K562 (cell line): ENCODE data around the gene DTNBP1. TPM values are rescaled to one million over a fixed set of nuclear protein-coding genes. Genes with fewer than 3 reads are reported as not detected.
A peak's percentile ranks its signal among the peaks of the same experiment; 100 is the strongest.

Experiments used
- BACH1 ChIP-seq: fragments of 200-800 bp; sonication (Bioruptor generic); IDR thresholded peaks from 2 replicates; pipeline ENCODE4 v1.6.1; 2016; ENCODE audit warnings: missing genetic modification characterization, missing compliant biosample characterization
- BRD9 ChIP-seq: fragments of 450-650 bp; IDR thresholded peaks from 2 replicates; pipeline ENCODE4 v1.6.1; 2018; ENCODE audit warnings: low read depth; ENCODE audit not compliant: partially characterized antibody
- CAMTA2 ChIP-seq: fragments of 250-450 bp; sonication (Bioruptor Pico); conservative IDR thresholded peaks from 2 replicates; pipeline ENCODE4 v1.5.1; 2022
- ELF1 ChIP-seq: fragments of 200-800 bp; sonication (Bioruptor generic); IDR thresholded peaks from 2 replicates; pipeline ENCODE4 v1.6.1; 2016; ENCODE audit warnings: missing genetic modification characterization, missing compliant biosample characterization
- ELF4 ChIP-seq: fragments of 450-650 bp; formaldehyde crosslinking; IDR thresholded peaks from 2 replicates; pipeline ENCODE4 v1.4.0; 2022; ENCODE audit warnings: missing genetic modification characterization
- ERF ChIP-seq: fragments of 450-650 bp; formaldehyde crosslinking; IDR thresholded peaks from 2 replicates; pipeline ENCODE4 v1.4.0; 2020; ENCODE audit warnings: mild to moderate bottlenecking, mixed read lengths
- GABPA ChIP-seq: fragments of 200-800 bp; sonication (Bioruptor generic); conservative IDR thresholded peaks from 2 replicates; pipeline ENCODE4 v1.6.1; 2016; ENCODE audit warnings: low read depth, missing genetic modification characterization, missing compliant biosample characterization
- HDGF ChIP-seq: fragments of 450-650 bp; IDR thresholded peaks from 2 replicates; pipeline ENCODE4 v1.6.1; 2016
- HMGN3 ChIP-seq: IDR thresholded peaks from 2 replicates; pipeline ENCODE4 v1.6.1; 2011; ENCODE audit warnings: borderline replicate concordance, low read depth, mild to moderate bottlenecking, mixed read lengths, low read length; ENCODE audit not compliant: insufficient read length; ENCODE audit errors: extremely low read depth
- NFXL1 ChIP-seq: fragments of 450-650 bp; formaldehyde crosslinking; IDR thresholded peaks from 2 replicates; pipeline ENCODE4 v1.4.0; 2021; ENCODE audit warnings: mild to moderate bottlenecking
- POLR2H ChIP-seq: IDR thresholded peaks from 2 replicates; pipeline ENCODE4 v1.6.1; 2016; ENCODE audit warnings: missing genetic modification characterization, low read depth, mild to moderate bottlenecking, control low read depth, missing compliant biosample characterization, moderate library complexity
- SIN3A ChIP-seq, 2 experiments: fragments of 150-350 bp in 1 of 2; IDR thresholded peaks; 2 replicates each; pipeline ENCODE4 v1.6.1; 2011 to 2016; ENCODE audit warnings: borderline replicate concordance in 2 of 2, low read depth in 2 of 2, low read length in 2 of 2, mild to moderate bottlenecking in 2 of 2, moderate library complexity in 2 of 2; ENCODE audit not compliant: control insufficient read depth in 1 of 2
- YY1 ChIP-seq, 3 experiments: IDR thresholded peaks; 2 replicates each; pipeline ENCODE4 v1.6.1; 2011; ENCODE audit warnings: low read length in 2 of 3, mild to moderate bottlenecking in 2 of 3, moderate library complexity in 2 of 3, borderline replicate concordance in 1 of 3, control low read depth in 1 of 3, low read depth in 1 of 3; ENCODE audit not compliant: insufficient read depth in 3 of 3, insufficient replicate concordance in 2 of 3, control insufficient read depth in 1 of 3, insufficient read length in 1 of 3; ENCODE audit errors: extremely low read depth in 1 of 3
- ZNF174 ChIP-seq: fragments of 250-450 bp; sonication (Bioruptor Pico); IDR thresholded peaks from 2 replicates; pipeline ENCODE4 v1.4.0; 2020; ENCODE audit warnings: mild to moderate bottlenecking
- polyA plus RNA-seq, 8 experiments: library from polyadenylated mRNA; depleted of rRNA in 4 of 8; stranded (reverse) in 5 of 8; unstranded in 3 of 8; fragments of >200 nt; fragmentation: Nextera tagmentation in 2 of 8; fragmentation: Illumina TruSeq in 1 of 8; extraction: Ambion mirVana in 2 of 8; extraction: Trizol in 1 of 8; gene quantifications; 2 replicates each; pipeline versions ENCODE4 v1.2.1 to v1.2.3, GENCODE V29; 2011 to 2014; ENCODE audit warnings: inconsistent platforms in 1 of 8, missing spikeins in 1 of 8
- total RNA-seq, 7 experiments: library from RNA; depleted of rRNA in 6 of 7; stranded (reverse); fragments of >200 nt in 6 of 7; fragmentation: Illumina TruSeq in 2 of 7; extraction: Trizol in 2 of 7; gene quantifications; 2 replicates each; pipeline versions ENCODE4 v1.2.1 to v1.2.3, GENCODE V29; 2011 to 2021; ENCODE audit warnings: low replicate concordance in 1 of 7
- TF ChIP-seq, protein P1 (sequence below): sonication (generic); formaldehyde crosslinking; IDR thresholded peaks from 2 replicates; pipeline ENCODE4 v1.8.0; 2022; ENCODE audit warnings: missing genetic modification reagents, mild to moderate bottlenecking, borderline replicate concordance
- TF ChIP-seq, protein P2 (sequence below): fragments of 200-800 bp; sonication (Bioruptor generic); IDR thresholded peaks from 2 replicates; pipeline ENCODE4 v1.6.1; 2017; ENCODE audit warnings: missing genetic modification characterization, missing compliant biosample characterization
- TF ChIP-seq, protein P3 (sequence below), 3 experiments: IDR thresholded peaks in 2 of 3; conservative IDR thresholded peaks in 1 of 3; 2 replicates each; pipeline ENCODE4 v1.5.1; 2011 to 2012; ENCODE audit warnings: low read length in 3 of 3, mild to moderate bottlenecking in 3 of 3, control low read depth in 2 of 3, improper control_type of control experiment in 1 of 3, inconsistent platforms in 1 of 3, low read depth in 1 of 3, mixed read lengths in 1 of 3, moderate library complexity in 1 of 3; ENCODE audit not compliant: insufficient read depth in 2 of 3
- TF ChIP-seq, protein P4 (sequence below), 2 experiments: fragments of 450-650 bp; IDR thresholded peaks; 2 replicates each; pipeline ENCODE4 v1.6.1; 2016

The DTNBP1 gene
- total and polyA plus RNA-seq, 9 of the 15 experiments (the other 6 are each of a cell fraction or from before 2014, with no cell fraction given) = 16.7 to 54.5 (median 21.4) TPM

DNA sequence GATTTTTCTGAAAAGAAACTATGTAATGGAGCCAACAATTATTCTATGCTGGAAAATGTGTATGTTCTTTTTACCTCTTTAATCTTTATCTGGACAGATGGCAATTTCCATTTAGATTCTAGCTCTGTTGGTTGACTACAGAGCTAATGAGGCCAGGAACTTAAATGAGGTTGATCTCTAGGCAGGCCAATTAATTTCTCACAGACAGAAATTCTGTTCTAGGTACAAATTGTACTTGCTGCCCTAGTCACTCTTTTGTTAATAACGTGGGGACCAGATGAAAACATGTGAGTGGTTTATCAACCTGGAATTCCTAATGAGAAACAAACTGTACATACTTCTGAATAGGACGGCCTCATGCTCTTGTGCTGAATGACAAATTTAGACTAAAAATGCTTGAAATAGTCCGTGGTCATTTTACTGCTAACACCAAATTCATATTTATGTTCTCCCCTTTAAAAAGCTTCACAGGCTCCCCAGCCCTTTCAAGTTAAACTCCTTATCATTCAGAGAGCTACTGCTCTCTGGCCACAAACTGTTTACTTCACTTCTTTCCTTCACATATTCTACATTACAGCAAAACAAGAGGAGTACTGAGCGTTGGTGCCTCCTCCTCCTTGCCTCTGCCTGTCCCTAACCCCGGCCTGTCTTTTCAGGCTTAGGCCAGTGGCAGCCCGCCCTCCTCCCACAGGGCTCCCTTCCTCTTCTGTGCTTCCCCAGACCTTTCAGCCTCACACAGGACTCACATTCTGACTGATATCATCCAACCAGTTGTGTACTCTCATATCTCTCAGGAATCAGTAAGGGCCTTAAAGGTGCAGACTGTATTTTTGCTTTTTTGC, 41.4 kb downstream of the DTNBP1 start (continued):
- peak; percentile 37 for TF ChIP-seq HMGN3
- TF ChIP-seq, protein P1, sequence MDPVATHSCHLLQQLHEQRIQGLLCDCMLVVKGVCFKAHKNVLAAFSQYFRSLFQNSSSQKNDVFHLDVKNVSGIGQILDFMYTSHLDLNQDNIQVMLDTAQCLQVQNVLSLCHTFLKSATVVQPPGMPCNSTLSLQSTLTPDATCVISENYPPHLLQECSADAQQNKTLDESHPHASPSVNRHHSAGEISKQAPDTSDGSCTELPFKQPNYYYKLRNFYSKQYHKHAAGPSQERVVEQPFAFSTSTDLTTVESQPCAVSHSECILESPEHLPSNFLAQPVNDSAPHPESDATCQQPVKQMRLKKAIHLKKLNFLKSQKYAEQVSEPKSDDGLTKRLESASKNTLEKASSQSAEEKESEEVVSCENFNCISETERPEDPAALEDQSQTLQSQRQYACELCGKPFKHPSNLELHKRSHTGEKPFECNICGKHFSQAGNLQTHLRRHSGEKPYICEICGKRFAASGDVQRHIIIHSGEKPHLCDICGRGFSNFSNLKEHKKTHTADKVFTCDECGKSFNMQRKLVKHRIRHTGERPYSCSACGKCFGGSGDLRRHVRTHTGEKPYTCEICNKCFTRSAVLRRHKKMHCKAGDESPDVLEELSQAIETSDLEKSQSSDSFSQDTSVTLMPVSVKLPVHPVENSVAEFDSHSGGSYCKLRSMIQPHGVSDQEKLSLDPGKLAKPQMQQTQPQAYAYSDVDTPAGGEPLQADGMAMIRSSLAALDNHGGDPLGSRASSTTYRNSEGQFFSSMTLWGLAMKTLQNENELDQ (CRISPR knock-in tag) = no peak
- TF ChIP-seq CAMTA2 = no peak
- no peak for TF ChIP-seq BACH1
- TF ChIP-seq POLR2H (tag) = peak; percentile 66
- peak in 1 of 3 experiments; percentile 73 for TF ChIP-seq YY1 (IDR thresholded peaks at IDR 0.05; ENCODE audit: borderline replicate concordance in 1 of 3, control insufficient read depth in 1 of 3, extremely low read depth in 1 of 3, insufficient read depth in 3 of 3, insufficient read length in 1 of 3, insufficient replicate concordance in 2 of 3, low read depth in 1 of 3, low read length in 2 of 3)
- TF ChIP-seq ZNF174 (CRISPR knock-in tag) = no peak
- 0 out of 2 replicates have a peak, but pooled peaks have one; percentile 8 for TF ChIP-seq ELF1 (tag)
- TF ChIP-seq, protein P2, sequence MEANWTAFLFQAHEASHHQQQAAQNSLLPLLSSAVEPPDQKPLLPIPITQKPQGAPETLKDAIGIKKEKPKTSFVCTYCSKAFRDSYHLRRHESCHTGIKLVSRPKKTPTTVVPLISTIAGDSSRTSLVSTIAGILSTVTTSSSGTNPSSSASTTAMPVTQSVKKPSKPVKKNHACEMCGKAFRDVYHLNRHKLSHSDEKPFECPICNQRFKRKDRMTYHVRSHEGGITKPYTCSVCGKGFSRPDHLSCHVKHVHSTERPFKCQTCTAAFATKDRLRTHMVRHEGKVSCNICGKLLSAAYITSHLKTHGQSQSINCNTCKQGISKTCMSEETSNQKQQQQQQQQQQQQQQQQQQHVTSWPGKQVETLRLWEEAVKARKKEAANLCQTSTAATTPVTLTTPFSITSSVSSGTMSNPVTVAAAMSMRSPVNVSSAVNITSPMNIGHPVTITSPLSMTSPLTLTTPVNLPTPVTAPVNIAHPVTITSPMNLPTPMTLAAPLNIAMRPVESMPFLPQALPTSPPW (CRISPR knock-in tag) = peak; percentile 82
- 0 out of 2 replicates have a peak, but pooled peaks have one; percentile 15 for TF ChIP-seq ERF (CRISPR knock-in tag)
- TF ChIP-seq GABPA (tag) = peak; percentile 49; the same call in 1 of the 2 replicates
- TF ChIP-seq ELF4 (CRISPR knock-in tag) = peak; percentile 21; the same call in 1 of the 2 replicates
- TF ChIP-seq, protein P3, sequence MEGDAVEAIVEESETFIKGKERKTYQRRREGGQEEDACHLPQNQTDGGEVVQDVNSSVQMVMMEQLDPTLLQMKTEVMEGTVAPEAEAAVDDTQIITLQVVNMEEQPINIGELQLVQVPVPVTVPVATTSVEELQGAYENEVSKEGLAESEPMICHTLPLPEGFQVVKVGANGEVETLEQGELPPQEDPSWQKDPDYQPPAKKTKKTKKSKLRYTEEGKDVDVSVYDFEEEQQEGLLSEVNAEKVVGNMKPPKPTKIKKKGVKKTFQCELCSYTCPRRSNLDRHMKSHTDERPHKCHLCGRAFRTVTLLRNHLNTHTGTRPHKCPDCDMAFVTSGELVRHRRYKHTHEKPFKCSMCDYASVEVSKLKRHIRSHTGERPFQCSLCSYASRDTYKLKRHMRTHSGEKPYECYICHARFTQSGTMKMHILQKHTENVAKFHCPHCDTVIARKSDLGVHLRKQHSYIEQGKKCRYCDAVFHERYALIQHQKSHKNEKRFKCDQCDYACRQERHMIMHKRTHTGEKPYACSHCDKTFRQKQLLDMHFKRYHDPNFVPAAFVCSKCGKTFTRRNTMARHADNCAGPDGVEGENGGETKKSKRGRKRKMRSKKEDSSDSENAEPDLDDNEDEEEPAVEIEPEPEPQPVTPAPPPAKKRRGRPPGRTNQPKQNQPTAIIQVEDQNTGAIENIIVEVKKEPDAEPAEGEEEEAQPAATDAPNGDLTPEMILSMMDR (IDR thresholded peaks at IDR 0.05 in 2 of 3, conservative IDR thresholded peaks at IDR 0.05 in 1 of 3; ENCODE audit: insufficient read depth in 2 of 3, low read depth in 1 of 3, low read length in 3 of 3) = no peak
- TF ChIP-seq, protein P4, sequence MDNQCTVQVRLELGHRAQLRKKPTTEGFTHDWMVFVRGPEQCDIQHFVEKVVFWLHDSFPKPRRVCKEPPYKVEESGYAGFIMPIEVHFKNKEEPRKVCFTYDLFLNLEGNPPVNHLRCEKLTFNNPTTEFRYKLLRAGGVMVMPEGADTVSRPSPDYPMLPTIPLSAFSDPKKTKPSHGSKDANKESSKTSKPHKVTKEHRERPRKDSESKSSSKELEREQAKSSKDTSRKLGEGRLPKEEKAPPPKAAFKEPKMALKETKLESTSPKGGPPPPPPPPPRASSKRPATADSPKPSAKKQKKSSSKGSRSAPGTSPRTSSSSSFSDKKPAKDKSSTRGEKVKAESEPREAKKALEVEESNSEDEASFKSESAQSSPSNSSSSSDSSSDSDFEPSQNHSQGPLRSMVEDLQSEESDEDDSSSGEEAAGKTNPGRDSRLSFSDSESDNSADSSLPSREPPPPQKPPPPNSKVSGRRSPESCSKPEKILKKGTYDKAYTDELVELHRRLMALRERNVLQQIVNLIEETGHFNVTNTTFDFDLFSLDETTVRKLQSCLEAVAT (IDR thresholded peaks at IDR 0.05) = peak; percentile 77 to 80; a peak in 3 of 4 replicates
- TF ChIP-seq NFXL1 (CRISPR knock-in tag) = 0 out of 2 replicates have a peak, but pooled peaks have one; percentile 48
- TF ChIP-seq BRD9 = peak; percentile 79
- TF ChIP-seq HDGF = no peak
- TF ChIP-seq SIN3A (IDR thresholded peaks at IDR 0.05; ENCODE audit: borderline replicate concordance in 2 of 2, control insufficient read depth in 1 of 2, low read depth in 2 of 2, low read length in 2 of 2) = no peak
